RPMI8226 (cell line): ENCODE data around the gene AFP.
A peak's percentile ranks its signal among the peaks of the same experiment; 100 is the strongest.

Source experiments
- DNase-seq: peaks from one replicate; pipeline ENCODE4 v3.0.0-alpha.2; 2015

AFP gene

GRCh38 chr4:73439445-73439844 lies 3.4 kb downstream of the AFP start:
- DNase-seq: no peak

- no peak for DNase-seq
Measured at GRCh38 chr4:73439991-73440390, 4.0 kb downstream of the AFP start.

- DNase-seq: no peak
Measured at GRCh38 chr4:73440653-73441052, 4.6 kb downstream of the AFP start.

GRCh38 chr4:73442275-73442674 lies 6.3 kb downstream of the AFP start:
- no peak for DNase-seq

GRCh38 chr4:73443224-73443623 lies 7.2 kb downstream of the AFP start:
- DNase-seq: no peak

GRCh38 chr4:73445383-73446335 lies 9.6 kb downstream of the AFP start:
- no peak for DNase-seq

- DNase-seq: peak; percentile 53
Measured at GRCh38 chr4:73446336-73446938, 10.4 kb downstream of the AFP start.

- no peak for DNase-seq
Measured at GRCh38 chr4:73447671-73448070, 11.7 kb downstream of the AFP start.

- DNase-seq: no peak
Measured at GRCh38 chr4:73448448-73449203, 12.6 kb downstream of the AFP start.

- no peak for DNase-seq
Measured at GRCh38 chr4:73450398-73451004, 14.5 kb downstream of the AFP start.

- no peak for DNase-seq
Measured at GRCh38 chr4:73451404-73451803, 15.4 kb downstream of the AFP start.

- no peak for DNase-seq
Measured at GRCh38 chr4:73451981-73452747, 16.1 kb downstream of the AFP start.

- DNase-seq: no peak
Measured at GRCh38 chr4:73452953-73453700, 17.1 kb downstream of the AFP start.

GRCh38 chr4:73453701-73454005 lies 17.6 kb downstream of the AFP start:
- no peak for DNase-seq

- no peak for DNase-seq
Measured at GRCh38 chr4:73454920-73455319, 18.9 kb downstream of the AFP start.

- no peak for DNase-seq
Measured at GRCh38 chr4:73456177-73457022, 20.4 kb downstream of the AFP start.

GRCh38 chr4:73458184-73459047 lies 22.4 kb downstream of the AFP start:
- DNase-seq: no peak

GRCh38 chr4:73459048-73459421 lies 23.0 kb downstream of the AFP start:
- no peak for DNase-seq

- DNase-seq: no peak
Measured at GRCh38 chr4:73460913-73461522, 25.0 kb downstream of the AFP start.
